GM23338 (cell line): ENCODE data around the gene KCTD4.

Source experiments
- CREB1 ChIP-seq: fragments of 250-450 bp; sonication (Bioruptor Pico); IDR thresholded peaks from 2 replicates; pipeline ENCODE4 v1.5.0; 2020; ENCODE audit warnings: low read depth, mild to moderate bottlenecking, moderate library complexity
- EZH2 ChIP-seq: fragments of 200-600 bp; sonication (generic); IDR thresholded peaks from one replicate; pipeline ENCODE4 v1.8.0; 2017; ENCODE audit warnings: antibody characterized with exemption, mild to moderate bottlenecking, low read depth; ENCODE audit not compliant: unreplicated experiment
- EZH2phosphoT487 ChIP-seq: fragments of 200-600 bp; sonication (generic); IDR thresholded peaks from one replicate; pipeline ENCODE4 v1.8.1; 2018; ENCODE audit warnings: antibody characterized with exemption; ENCODE audit not compliant: unreplicated experiment
- JUNB ChIP-seq: IDR thresholded peaks from one replicate; pipeline ENCODE4 v1.6.1; 2016; ENCODE audit warnings: antibody characterized with exemption; ENCODE audit not compliant: unreplicated experiment
- NANOG ChIP-seq: IDR thresholded peaks from 2 replicates; pipeline ENCODE4 v1.6.1; 2016; ENCODE audit warnings: antibody characterized with exemption, borderline replicate concordance
- POLR2AphosphoS5 ChIP-seq: IDR thresholded peaks from 2 replicates; pipeline ENCODE4 v1.6.1; 2016; ENCODE audit warnings: antibody characterized with exemption, low read depth
- REST ChIP-seq: IDR thresholded peaks from one replicate; pipeline ENCODE4 v1.6.1; 2018; ENCODE audit warnings: antibody characterized with exemption; ENCODE audit not compliant: unreplicated experiment
- ZNF114 ChIP-seq: fragments of 250-450 bp; sonication (Bioruptor Pico); IDR thresholded peaks from 2 replicates; pipeline ENCODE4 v1.5.0; 2020; ENCODE audit warnings: mild to moderate bottlenecking, moderate library complexity
- ZNF462 ChIP-seq: fragments of 250-450 bp; sonication (Bioruptor Pico); IDR thresholded peaks from 2 replicates; pipeline ENCODE4 v1.5.0; 2020; ENCODE audit warnings: mild to moderate bottlenecking, moderate library complexity
- TF ChIP-seq, protein P1 (sequence below), 2 experiments: fragments of 200-600 bp in 1 of 2; sonication (generic) in 1 of 2; conservative IDR thresholded peaks; 2 replicates each; pipeline versions ENCODE4 v1.5.1 to v1.6.1; 2016 to 2017; ENCODE audit warnings: antibody characterized with exemption in 2 of 2, low read depth in 2 of 2, mild to moderate bottlenecking in 2 of 2, moderate library complexity in 1 of 2
- TF ChIP-seq, protein P2 (sequence below): IDR thresholded peaks from 2 replicates; pipeline ENCODE4 v1.6.1; 2016; ENCODE audit warnings: antibody characterized with exemption

- TF ChIP-seq REST (no peak), EZH2phosphoT487 (no peak), CREB1 (CRISPR knock-in tag) (no peak), POLR2AphosphoS5 (no peak), NANOG (no peak), ZNF462 (CRISPR knock-in tag) (no peak), JUNB (no peak), EZH2 (no peak), ZNF114 (CRISPR knock-in tag) (no peak)
- TF ChIP-seq, protein P1, sequence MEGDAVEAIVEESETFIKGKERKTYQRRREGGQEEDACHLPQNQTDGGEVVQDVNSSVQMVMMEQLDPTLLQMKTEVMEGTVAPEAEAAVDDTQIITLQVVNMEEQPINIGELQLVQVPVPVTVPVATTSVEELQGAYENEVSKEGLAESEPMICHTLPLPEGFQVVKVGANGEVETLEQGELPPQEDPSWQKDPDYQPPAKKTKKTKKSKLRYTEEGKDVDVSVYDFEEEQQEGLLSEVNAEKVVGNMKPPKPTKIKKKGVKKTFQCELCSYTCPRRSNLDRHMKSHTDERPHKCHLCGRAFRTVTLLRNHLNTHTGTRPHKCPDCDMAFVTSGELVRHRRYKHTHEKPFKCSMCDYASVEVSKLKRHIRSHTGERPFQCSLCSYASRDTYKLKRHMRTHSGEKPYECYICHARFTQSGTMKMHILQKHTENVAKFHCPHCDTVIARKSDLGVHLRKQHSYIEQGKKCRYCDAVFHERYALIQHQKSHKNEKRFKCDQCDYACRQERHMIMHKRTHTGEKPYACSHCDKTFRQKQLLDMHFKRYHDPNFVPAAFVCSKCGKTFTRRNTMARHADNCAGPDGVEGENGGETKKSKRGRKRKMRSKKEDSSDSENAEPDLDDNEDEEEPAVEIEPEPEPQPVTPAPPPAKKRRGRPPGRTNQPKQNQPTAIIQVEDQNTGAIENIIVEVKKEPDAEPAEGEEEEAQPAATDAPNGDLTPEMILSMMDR (conservative IDR thresholded peaks at IDR 0.05; ENCODE audit: low read depth in 2 of 2): no peak
- TF ChIP-seq, protein P2, sequence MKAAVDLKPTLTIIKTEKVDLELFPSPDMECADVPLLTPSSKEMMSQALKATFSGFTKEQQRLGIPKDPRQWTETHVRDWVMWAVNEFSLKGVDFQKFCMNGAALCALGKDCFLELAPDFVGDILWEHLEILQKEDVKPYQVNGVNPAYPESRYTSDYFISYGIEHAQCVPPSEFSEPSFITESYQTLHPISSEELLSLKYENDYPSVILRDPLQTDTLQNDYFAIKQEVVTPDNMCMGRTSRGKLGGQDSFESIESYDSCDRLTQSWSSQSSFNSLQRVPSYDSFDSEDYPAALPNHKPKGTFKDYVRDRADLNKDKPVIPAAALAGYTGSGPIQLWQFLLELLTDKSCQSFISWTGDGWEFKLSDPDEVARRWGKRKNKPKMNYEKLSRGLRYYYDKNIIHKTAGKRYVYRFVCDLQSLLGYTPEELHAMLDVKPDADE: no peak
Observed at GRCh38 chr13:45199711-45200110, 1.1 kb downstream of the KCTD4 start.
